Natural killer cell (primary cell): ENCODE results near the gene C1orf87. TPM values are rescaled to one million over a fixed set of nuclear protein-coding genes. Genes with fewer than 3 reads are reported as not detected.

Source experiments
- ATAC-seq, 3 donors: fragments of 150-1000 bp in 2 of 3; fragments of 200-7000 bp in 1 of 3; cut with Tn5 transposase; 1 replicate in 1 of 3; 2 replicates in 2 of 3; pipeline ENCODE4 v1.10.0; 2021; ENCODE audit warnings: mild to moderate bottlenecking in 2 of 3, moderate library complexity in 2 of 3
- DNase-seq, 2 donors: peaks; one replicate each; pipeline versions ENCODE4 v3.0.0 to v3.0.0-alpha.2; 2013 to 2021; ENCODE audit warnings: mixed read lengths in 1 of 2
- H3K27ac ChIP-seq: one replicate; pipeline ENCODE4 v1.5.1; 2013; ENCODE audit warnings: mild to moderate bottlenecking, low read length
- H3K27me3 ChIP-seq: one replicate; pipeline ENCODE4 v1.6.1; 2013; ENCODE audit warnings: low read length; ENCODE audit not compliant: control insufficient read depth, insufficient read depth
- H3K36me3 ChIP-seq: one replicate; pipeline ENCODE4 v1.6.1; 2013; ENCODE audit warnings: low read length; ENCODE audit not compliant: control insufficient read depth, insufficient read depth
- H3K4me1 ChIP-seq: one replicate; pipeline ENCODE4 v1.6.1; 2013; ENCODE audit warnings: low read length; ENCODE audit not compliant: control insufficient read depth, insufficient read depth
- H3K4me3 ChIP-seq: one replicate; pipeline ENCODE4 v1.5.1; 2013; ENCODE audit warnings: low read length
- H3K9me3 ChIP-seq: one replicate; pipeline ENCODE4 v1.6.1; 2013; ENCODE audit warnings: low read length; ENCODE audit not compliant: control insufficient read depth, insufficient read depth
- H3K27ac Mint-ChIP-seq, 2 donors: one replicate each; pipeline ENCODE4 v1.8.0; 2022; ENCODE audit warnings: mild to moderate bottlenecking in 2 of 2, mixed read lengths in 2 of 2, moderate library complexity in 1 of 2
- H3K27me3 Mint-ChIP-seq, 2 donors: one replicate each; pipeline ENCODE4 v1.8.0; 2022; ENCODE audit warnings: low read depth in 2 of 2, mixed read lengths in 2 of 2
- H3K36me3 Mint-ChIP-seq: one replicate; pipeline ENCODE4 v1.8.0; 2022; ENCODE audit warnings: mixed read lengths
- H3K4me1 Mint-ChIP-seq, 2 donors: one replicate each; pipeline ENCODE4 v1.8.0; 2022; ENCODE audit warnings: mixed read lengths in 2 of 2
- H3K4me3 Mint-ChIP-seq: one replicate; pipeline ENCODE4 v1.8.0; 2022; ENCODE audit warnings: mild to moderate bottlenecking, moderate library complexity, mixed read lengths
- H3K9me3 Mint-ChIP-seq, 2 donors: one replicate each; pipeline ENCODE4 v1.8.0; 2022; ENCODE audit warnings: mixed read lengths in 2 of 2
- WGBS: methylation state at CpG from one replicate; pipeline ENCODE4 v1.1.7; 2013; ENCODE audit warnings: missing lambda C conversion rate; ENCODE audit not compliant: insufficient coverage; 5-methylcytosine and 5-hydroxymethylcytosine counted together
- intact Hi-C: fragments of 100-400 bp; cut with micrococcal nuclease; formaldehyde crosslinking; loops from one replicate; pipeline ENCODE4 v1.14.2; 2022
- total RNA-seq, 4 donors: library from RNA; stranded (reverse); fragments of 120-200 nt in 1 of 4; gene quantifications; one replicate each; pipeline versions ENCODE4 v1.2.3 to v1.2.4, GENCODE V29; 2013 to 2022
- TF ChIP-seq, protein P1 (sequence below): fragments of 200-600 bp; IDR thresholded peaks from one replicate; pipeline ENCODE4 v1.8.0; 2022; ENCODE audit warnings: antibody characterized with exemption

The C1orf87 gene
- total RNA-seq, 3 donors from 2014 or later (not counting 1 experiment from before 2014, with no cell fraction given), result not detected

GRCh38 chr1:60049188-60049587 is 24.4 kb downstream of the C1orf87 start:
- ATAC-seq, result no peak
- no peaks in the 10 kb centered on the region for H3K4me1 ChIP-seq
- H3K27ac ChIP-seq, result no peak overlapping the region
- DNase-seq, result no peak
- no peaks in the 10 kb centered on the region for H3K36me3 ChIP-seq
- Mint-ChIP-seq H3K4me3 (no peak overlapping the region), H3K9me3 (peaks cover 2 to 5% of the 10 kb centered on the region in 2 donors), H3K36me3 (no peaks in the 10 kb centered on the region), H3K27ac (no peak overlapping the region), H3K27me3 (peaks cover 0 to 3% of the 10 kb centered on the region in 2 donors), H3K4me1 (no peaks in the 10 kb centered on the region)
- no peaks in the 10 kb centered on the region for H3K9me3 ChIP-seq
- no peak overlapping the region for H3K4me3 ChIP-seq
- TF ChIP-seq, protein P1, sequence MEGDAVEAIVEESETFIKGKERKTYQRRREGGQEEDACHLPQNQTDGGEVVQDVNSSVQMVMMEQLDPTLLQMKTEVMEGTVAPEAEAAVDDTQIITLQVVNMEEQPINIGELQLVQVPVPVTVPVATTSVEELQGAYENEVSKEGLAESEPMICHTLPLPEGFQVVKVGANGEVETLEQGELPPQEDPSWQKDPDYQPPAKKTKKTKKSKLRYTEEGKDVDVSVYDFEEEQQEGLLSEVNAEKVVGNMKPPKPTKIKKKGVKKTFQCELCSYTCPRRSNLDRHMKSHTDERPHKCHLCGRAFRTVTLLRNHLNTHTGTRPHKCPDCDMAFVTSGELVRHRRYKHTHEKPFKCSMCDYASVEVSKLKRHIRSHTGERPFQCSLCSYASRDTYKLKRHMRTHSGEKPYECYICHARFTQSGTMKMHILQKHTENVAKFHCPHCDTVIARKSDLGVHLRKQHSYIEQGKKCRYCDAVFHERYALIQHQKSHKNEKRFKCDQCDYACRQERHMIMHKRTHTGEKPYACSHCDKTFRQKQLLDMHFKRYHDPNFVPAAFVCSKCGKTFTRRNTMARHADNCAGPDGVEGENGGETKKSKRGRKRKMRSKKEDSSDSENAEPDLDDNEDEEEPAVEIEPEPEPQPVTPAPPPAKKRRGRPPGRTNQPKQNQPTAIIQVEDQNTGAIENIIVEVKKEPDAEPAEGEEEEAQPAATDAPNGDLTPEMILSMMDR, result no peak
- intact Hi-C loops, result no loop called here
- H3K27me3 ChIP-seq, result no peaks in the 10 kb centered on the region

GRCh38 chr1:60044881-60045280 is 28.7 kb downstream of the C1orf87 start:
- Mint-ChIP-seq H3K4me1 (no peaks in the 10 kb centered on the region), H3K36me3 (no peaks in the 10 kb centered on the region), H3K27ac (no peak overlapping the region), H3K9me3 (no peaks in the 10 kb centered on the region), H3K27me3 (no peaks in the 10 kb centered on the region), H3K4me3 (no peak overlapping the region)
- no peak overlapping the region for H3K27ac ChIP-seq
- no peaks in the 10 kb centered on the region for H3K27me3 ChIP-seq
- no peaks in the 10 kb centered on the region for H3K9me3 ChIP-seq
- ATAC-seq (no peak), DNase-seq (no peak)
- TF ChIP-seq, protein P1, result no peak
- intact Hi-C loops, result no loop called here
- no peak overlapping the region for H3K4me3 ChIP-seq
- H3K4me1 ChIP-seq, result no peaks in the 10 kb centered on the region
- H3K36me3 ChIP-seq, result no peaks in the 10 kb centered on the region

DNA sequence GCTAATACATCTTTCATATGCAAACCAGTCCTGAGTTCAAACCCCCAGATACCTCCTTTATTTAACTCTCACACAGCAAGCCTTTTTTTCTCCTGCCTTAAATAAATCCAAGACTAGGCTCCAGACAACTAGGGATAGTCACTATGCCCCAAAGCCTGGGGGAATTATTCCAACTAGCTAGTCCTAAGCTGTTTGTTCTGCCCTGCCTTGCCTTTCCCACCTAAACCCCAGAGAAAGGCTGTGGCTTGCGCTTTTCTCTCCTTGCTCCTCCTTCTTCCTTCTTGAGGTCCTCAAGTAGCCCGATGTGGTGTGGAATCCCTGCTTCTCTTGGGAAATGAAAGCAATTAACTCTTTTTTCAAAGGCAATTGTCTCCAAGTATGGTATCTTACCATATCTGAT is 31.8 kb downstream of the C1orf87 start:
- Mint-ChIP-seq H3K36me3 (no peaks in the 10 kb centered on the region), H3K4me1 (no peaks in the 10 kb centered on the region), H3K27ac (no peak overlapping the region), H3K9me3 (no peaks in the 10 kb centered on the region), H3K4me3 (no peak overlapping the region), H3K27me3 (no peaks in the 10 kb centered on the region)
- TF ChIP-seq, protein P1, result no peak
- Histone ChIP-seq H3K4me1 (no peaks in the 10 kb centered on the region), H3K27ac (no peak overlapping the region), H3K36me3 (no peaks in the 10 kb centered on the region), H3K9me3 (no peaks in the 10 kb centered on the region), H3K27me3 (no peaks in the 10 kb centered on the region), H3K4me3 (no peak overlapping the region)
- WGBS, result 86% methylated on average over 2 of the region's 2 CpGs
- DNase-seq (no peak), ATAC-seq (no peak)
- intact Hi-C loops, result no loop called here

DNA sequence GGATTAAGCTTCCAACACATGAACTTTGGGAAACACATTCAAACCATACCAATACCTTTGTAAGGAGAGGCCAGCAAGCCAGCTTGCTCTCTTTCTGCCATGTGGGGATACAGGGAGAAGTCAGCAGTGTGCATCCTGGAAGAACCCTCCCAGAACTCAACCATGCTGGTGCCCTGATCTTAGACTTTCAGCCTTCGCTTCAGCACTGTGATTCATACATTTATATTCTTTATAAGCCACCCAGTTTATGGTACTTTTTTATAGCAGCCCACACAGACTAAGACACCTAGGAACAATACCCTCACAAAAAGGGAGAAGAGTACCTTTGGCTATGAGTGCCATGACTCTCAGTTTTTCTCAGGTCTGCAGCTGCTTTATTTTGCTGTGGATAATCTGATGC is 35.9 kb downstream of the C1orf87 start:
- H3K4me1 ChIP-seq, result no peaks in the 10 kb centered on the region
- Mint-ChIP-seq H3K4me3 (no peak overlapping the region), H3K36me3 (no peaks in the 10 kb centered on the region), H3K27ac (no peak overlapping the region), H3K4me1 (no peaks in the 10 kb centered on the region), H3K9me3 (no peaks in the 10 kb centered on the region), H3K27me3 (no peaks in the 10 kb centered on the region)
- no peak overlapping the region for H3K4me3 ChIP-seq
- no peaks in the 10 kb centered on the region for H3K9me3 ChIP-seq
- H3K27ac ChIP-seq, result no peak overlapping the region
- TF ChIP-seq, protein P1, result no peak
- ATAC-seq (no peak), DNase-seq (no peak)
- H3K36me3 ChIP-seq, result no peaks in the 10 kb centered on the region
- intact Hi-C loops, result no loop called here
- WGBS, result 67% methylated on average over 1 of the region's 1 CpG
- no peaks in the 10 kb centered on the region for H3K27me3 ChIP-seq
